GM18861 (cell line): ENCODE measurements around the gene ZNF200.

Experiments used
- ATAC-seq: cut with Tn5 transposase; IDR thresholded peaks from one replicate; pipeline ENCODE4 v1.9.1; 2021; ENCODE audit not compliant: unreplicated experiment

Gene ZNF200

GRCh38 chr16:3179651-3180050, 55.3 kb downstream of the ZNF200 start:
- ATAC-seq: no peak

- ATAC-seq: no peak
Measured at GRCh38 chr16:3175157-3176093, 59.5 kb downstream of the ZNF200 start.

- ATAC-seq: no peak
Measured at GRCh38 chr16:3174618-3175148, 60.3 kb downstream of the ZNF200 start.

- ATAC-seq: no peak
Measured at GRCh38 chr16:3173892-3174617, 60.9 kb downstream of the ZNF200 start.
